HCT116 (cell line): ENCODE data around the gene LCE4A. TPM values are rescaled to one million over a fixed set of nuclear protein-coding genes. Genes with fewer than 3 reads are reported as not detected.

ENCODE experiments used
- ATAC-seq: fragments of 200-7000 bp; cut with Tn5 transposase; 2 replicates; pipeline ENCODE4 v1.9.1; 2020; ENCODE audit warnings: mild to moderate bottlenecking, moderate library complexity
- BruUV-seq: library from RNA; stranded (reverse); fragments of 400-500 nt; replicated peaks from 2 replicates; lab custom pipeline; 2021; lab: Mats Ljungman, UMichigan
- CTCF ChIA-PET: fragments of 300-600 bp; sonication (Branson Sonifier 250); formaldehyde crosslinking; loops from one replicate; lab custom pipeline; 2021; ENCODE audit warnings: antibody characterized with exemption; lab: Charles Lee
- POLR2A ChIA-PET: fragments of 300-600, 350-600 bp; sonication (Branson Sonifier 250); formaldehyde crosslinking; loops from one replicate; lab custom pipeline; 2021; ENCODE audit warnings: antibody characterized with exemption; lab: Charles Lee
- RAD21 ChIA-PET, 2 experiments: fragments of 300-600 bp; sonication (Branson Sonifier 250); formaldehyde crosslinking; loops; one replicate each; lab custom pipeline; 2023; ENCODE audit warnings: low total read pairs in 2 of 2; ENCODE audit not compliant: uncharacterized antibody in 2 of 2, unreplicated experiment in 2 of 2, low non-redundant PET in 1 of 2; lab: Charles Lee
- DNase-seq: peaks from one replicate; pipeline ENCODE4 v3.0.0-alpha.2; 2010; ENCODE audit warnings: low read depth, low spot score
- H2AFZ ChIP-seq: fragments of 200-600 bp; shearing (Covaris generic), sonication (generic); 2 replicates; pipeline ENCODE4 v1.6.1; 2017; ENCODE audit warnings: low read depth, mixed run types, mixed read lengths, antibody characterized with exemption, low read length; ENCODE audit not compliant: poor library complexity, severe bottlenecking
- H3K27ac ChIP-seq: 2 replicates; pipeline ENCODE4 v1.5.1; 2012; ENCODE audit warnings: low read depth, low read length
- H3K27me3 ChIP-seq: fragments of 200-600 bp; sonication (generic); 2 replicates; pipeline ENCODE4 v1.6.1; 2016; ENCODE audit warnings: mixed run types, low read length, mixed read lengths; ENCODE audit not compliant: insufficient read depth
- H3K36me3 ChIP-seq, 2 experiments: fragments of 200-500 bp in 1 of 2; fragments of 200-600 bp in 1 of 2; sonication (Bioruptor generic) in 1 of 2; sonication (generic) in 1 of 2; 2 replicates each; pipeline versions ENCODE4 v1.5.1 to v1.6.1; 2014 to 2016; ENCODE audit warnings: low read length in 2 of 2, inconsistent platforms in 1 of 2, mixed read lengths in 1 of 2, mixed run types in 1 of 2; ENCODE audit not compliant: insufficient read depth in 2 of 2, control insufficient read depth in 1 of 2
- H3K4me1 ChIP-seq, 2 experiments: fragments of 200-600 bp in 1 of 2; sonication (generic) in 1 of 2; 2 replicates each; pipeline versions ENCODE4 v1.5.1 to v1.6.1; 2012 to 2017; ENCODE audit warnings: low read length in 2 of 2, inconsistent platforms in 1 of 2, mild to moderate bottlenecking in 1 of 2, mixed read lengths in 1 of 2, mixed run types in 1 of 2, moderate library complexity in 1 of 2; ENCODE audit not compliant: insufficient read depth in 2 of 2, control insufficient read depth in 1 of 2
- H3K4me2 ChIP-seq: fragments of 200-600 bp; sonication (generic); 2 replicates; pipeline ENCODE4 v1.6.1; 2017; ENCODE audit warnings: mixed run types, low read length, mixed read lengths
- H3K4me3 ChIP-seq, 2 experiments: fragments of 200-600 bp in 1 of 2; sonication (generic) in 1 of 2; replicated peaks in 1 of 2; 2 replicates each; pipeline ENCODE4 v1.5.1; 2011 to 2016; ENCODE audit warnings: low read length in 2 of 2, control low read depth in 1 of 2, low read depth in 1 of 2, mild to moderate bottlenecking in 1 of 2, mixed read lengths in 1 of 2, mixed run types in 1 of 2
- H3K79me2 ChIP-seq: fragments of 200-600 bp; sonication (generic); 2 replicates; pipeline ENCODE4 v1.6.1; 2017; ENCODE audit warnings: mild to moderate bottlenecking, mixed run types, low read length, moderate library complexity, mixed read lengths; ENCODE audit not compliant: insufficient read depth
- H3K9ac ChIP-seq: fragments of 200-600 bp; sonication (generic); 2 replicates; pipeline ENCODE4 v1.6.1; 2016; ENCODE audit warnings: low read length, mixed read lengths
- H3K9me2 ChIP-seq: fragments of 200-600 bp; sonication (generic), shearing (Covaris generic); 2 replicates; pipeline ENCODE4 v1.6.1; 2017; ENCODE audit warnings: mixed run types, mild to moderate bottlenecking, moderate library complexity; ENCODE audit not compliant: insufficient read depth
- H3K9me3 ChIP-seq, 2 experiments: fragments of 200-500 bp in 1 of 2; fragments of 200-600 bp in 1 of 2; sonication (Bioruptor generic) in 1 of 2; sonication (generic) in 1 of 2; 2 replicates each; pipeline ENCODE4 v1.6.1; 2014 to 2017; ENCODE audit warnings: low read length in 2 of 2, mixed read lengths in 2 of 2, inconsistent platforms in 1 of 2, low read depth in 1 of 2, mild to moderate bottlenecking in 1 of 2, mixed run types in 1 of 2, moderate library complexity in 1 of 2; ENCODE audit not compliant: control insufficient read depth in 1 of 2, insufficient read depth in 1 of 2
- H4K20me1 ChIP-seq: fragments of 200-600 bp; sonication (generic), shearing (Covaris generic); 2 replicates; pipeline ENCODE4 v1.6.1; 2017; ENCODE audit warnings: mixed run types, mild to moderate bottlenecking, moderate library complexity; ENCODE audit not compliant: insufficient read depth
- CBX3 ChIP-seq: IDR thresholded peaks from 2 replicates; pipeline ENCODE4 v1.6.1; 2012; ENCODE audit warnings: low read depth
- CEBPB ChIP-seq: IDR thresholded peaks from 2 replicates; pipeline ENCODE4 v1.6.1; 2012; ENCODE audit warnings: low read depth
- EGR1 ChIP-seq: IDR thresholded peaks from 2 replicates; pipeline ENCODE4 v1.6.1; 2012; ENCODE audit warnings: low read depth
- ELF1 ChIP-seq: IDR thresholded peaks from 2 replicates; pipeline ENCODE4 v1.6.1; 2012; ENCODE audit warnings: low read depth, borderline replicate concordance
- EZH2 ChIP-seq: fragments of 200-600 bp; sonication (generic); IDR thresholded peaks from 2 replicates; pipeline ENCODE4 v1.6.1; 2017; ENCODE audit warnings: antibody characterized with exemption, mixed run types
- EZH2phosphoT487 ChIP-seq: fragments of 200-600 bp; IDR thresholded peaks from 2 replicates; pipeline ENCODE4 v1.6.1; 2018; ENCODE audit warnings: antibody characterized with exemption, borderline replicate concordance
- FOSL1 ChIP-seq: IDR thresholded peaks from 2 replicates; pipeline ENCODE4 v1.6.1; 2012; ENCODE audit warnings: low read depth
- JUND ChIP-seq: IDR thresholded peaks from 2 replicates; pipeline ENCODE4 v1.6.1; 2012
- POLR2A ChIP-seq: IDR thresholded peaks from 2 replicates; pipeline ENCODE4 v1.7.0; 2011; ENCODE audit warnings: borderline replicate concordance; ENCODE audit not compliant: insufficient read depth, insufficient read length; ENCODE audit errors: extremely low read depth
- SP1 ChIP-seq: IDR thresholded peaks from 2 replicates; pipeline ENCODE4 v1.6.1; 2012; ENCODE audit warnings: low read depth
- SRF ChIP-seq: IDR thresholded peaks from 2 replicates; pipeline ENCODE4 v1.6.1; 2012; ENCODE audit warnings: low read depth
- TCF7L2 ChIP-seq: IDR thresholded peaks from 2 replicates; pipeline ENCODE4 v1.7.0; 2011; ENCODE audit warnings: borderline replicate concordance, inconsistent platforms; ENCODE audit not compliant: insufficient read depth, insufficient read length; ENCODE audit errors: extremely low read depth
- ZFX ChIP-seq: fragments of 450-650 bp; IDR thresholded peaks from 2 replicates; pipeline ENCODE4 v1.6.1; 2017
- ZNF274 ChIP-seq: fragments of 200-500 bp; sonication (Bioruptor generic); IDR thresholded peaks from 2 replicates; pipeline ENCODE4 v1.6.1; 2014; ENCODE audit warnings: mild to moderate bottlenecking, low read depth, low read length, inconsistent platforms
- intact Hi-C: fragments of 100-400 bp; cut with micrococcal nuclease; formaldehyde crosslinking; loops from 2 replicates; pipeline ENCODE4 v1.10.0; 2022
- total RNA-seq: library from RNA; stranded (reverse); gene quantifications from one replicate; pipeline ENCODE4 v1.2.1, GENCODE V29; 2021; ENCODE audit not compliant: unreplicated experiment
- TF ChIP-seq, protein P1 (sequence below): IDR thresholded peaks from 2 replicates; pipeline ENCODE4 v1.6.1; 2011; ENCODE audit warnings: mild to moderate bottlenecking, low read length, moderate library complexity; ENCODE audit not compliant: insufficient replicate concordance; ENCODE audit errors: extremely low read depth
- TF ChIP-seq, protein P2 (sequence below): IDR thresholded peaks from 2 replicates; pipeline ENCODE4 v1.6.1; 2012

The LCE4A gene
- total RNA-seq, 1 experiment from 2014 or later, result not detected

DNA sequence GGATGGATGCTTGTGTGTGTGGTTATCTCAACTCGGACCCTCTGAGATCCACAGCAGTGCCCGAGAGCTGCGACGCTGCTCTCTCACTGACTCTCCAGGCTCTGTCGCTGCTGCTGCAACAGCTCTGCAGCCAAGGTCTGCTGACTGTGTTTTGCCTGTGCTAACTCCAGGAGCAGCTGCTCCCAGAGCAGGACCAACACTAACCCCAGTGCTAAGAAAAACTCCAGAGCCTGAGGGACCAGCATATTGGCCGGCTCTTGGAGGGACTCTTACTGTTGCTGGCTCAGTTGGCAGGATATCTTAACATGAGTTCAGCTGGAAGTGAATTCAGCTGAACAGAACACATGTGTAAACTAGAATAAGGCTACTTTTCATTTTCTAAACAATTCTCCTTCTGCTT, 28.5 kb upstream of the LCE4A start:
- Histone ChIP-seq H3K4me3 (no peak overlapping the region), H3K27ac (no peak overlapping the region), H3K9me3 (no peaks in the 10 kb centered on the region), H3K36me3 (no peaks in the 10 kb centered on the region), H3K27me3 (peaks cover 56% of the 10 kb centered on the region), H4K20me1 (no peaks in the 10 kb centered on the region), H3K9me2 (no peaks in the 10 kb centered on the region), H3K4me1 (no peaks in the 10 kb centered on the region), H2AFZ (no peak overlapping the region), H3K4me2 (no peak overlapping the region), H3K9ac (no peak overlapping the region), H3K79me2 (no peaks in the 10 kb centered on the region)
- intact Hi-C loops, result no loop called here
- ChIA-PET CTCF (no interaction called here), RAD21 (no interaction called here), POLR2A (no interaction called here)
- no peak for ATAC-seq
- no TSS peak for BruUV-seq
- TF ChIP-seq ZNF274 (no peak), CBX3 (no peak), SP1 (no peak), FOSL1 (no peak), ZFX (no peak), CEBPB (no peak), EZH2 (no peak), POLR2A (no peak), EZH2phosphoT487 (no peak), EGR1 (no peak), TCF7L2 (no peak), ELF1 (no peak), JUND (no peak), SRF (no peak)
- TF ChIP-seq, protein P1, sequence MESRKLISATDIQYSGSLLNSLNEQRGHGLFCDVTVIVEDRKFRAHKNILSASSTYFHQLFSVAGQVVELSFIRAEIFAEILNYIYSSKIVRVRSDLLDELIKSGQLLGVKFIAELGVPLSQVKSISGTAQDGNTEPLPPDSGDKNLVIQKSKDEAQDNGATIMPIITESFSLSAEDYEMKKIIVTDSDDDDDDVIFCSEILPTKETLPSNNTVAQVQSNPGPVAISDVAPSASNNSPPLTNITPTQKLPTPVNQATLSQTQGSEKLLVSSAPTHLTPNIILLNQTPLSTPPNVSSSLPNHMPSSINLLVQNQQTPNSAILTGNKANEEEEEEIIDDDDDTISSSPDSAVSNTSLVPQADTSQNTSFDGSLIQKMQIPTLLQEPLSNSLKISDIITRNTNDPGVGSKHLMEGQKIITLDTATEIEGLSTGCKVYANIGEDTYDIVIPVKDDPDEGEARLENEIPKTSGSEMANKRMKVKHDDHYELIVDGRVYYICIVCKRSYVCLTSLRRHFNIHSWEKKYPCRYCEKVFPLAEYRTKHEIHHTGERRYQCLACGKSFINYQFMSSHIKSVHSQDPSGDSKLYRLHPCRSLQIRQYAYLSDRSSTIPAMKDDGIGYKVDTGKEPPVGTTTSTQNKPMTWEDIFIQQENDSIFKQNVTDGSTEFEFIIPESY, result no peak
- TF ChIP-seq, protein P2, sequence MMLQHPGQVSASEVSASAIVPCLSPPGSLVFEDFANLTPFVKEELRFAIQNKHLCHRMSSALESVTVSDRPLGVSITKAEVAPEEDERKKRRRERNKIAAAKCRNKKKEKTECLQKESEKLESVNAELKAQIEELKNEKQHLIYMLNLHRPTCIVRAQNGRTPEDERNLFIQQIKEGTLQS, result no peak
- DNase-seq, result no peak
